Activated CD4-positive, alpha-beta memory T cell treated with anti-CD3 and anti-CD28 coated beads for 36 hours (primary cell): ENCODE data around the gene SMIM44. TPM values are rescaled to one million over a fixed set of nuclear protein-coding genes. Genes with fewer than 3 reads are reported as not detected.
"Not testable (repeated sequence)": the region's sequence is repeated elsewhere in the genome, so short reads cannot be mapped to it uniquely, and the experiment has no call there.

Experiments used
- CTCF ChIA-PET: fragments of 350-600 bp; sonication (Branson Sonifier 250); formaldehyde crosslinking; loops from one replicate; lab custom pipeline; 2021; ENCODE audit warnings: antibody characterized with exemption, inconsistent platforms; lab: Charles Lee
- POLR2A ChIA-PET: fragments of 350-600 bp; sonication (Branson Sonifier 250); formaldehyde crosslinking; loops from one replicate; lab custom pipeline; 2021; ENCODE audit warnings: antibody characterized with exemption; lab: Charles Lee
- DNase-seq: peaks from one replicate; pipeline ENCODE4 v3.0.0-alpha.2; 2020
- H3K27ac Mint-ChIP-seq: one replicate; pipeline ENCODE4 v1.8.0; 2021; ENCODE audit warnings: mixed read lengths
- H3K27me3 Mint-ChIP-seq: one replicate; pipeline ENCODE4 v1.8.0; 2021; ENCODE audit warnings: mixed read lengths
- H3K36me3 Mint-ChIP-seq: one replicate; pipeline ENCODE4 v1.8.0; 2021; ENCODE audit warnings: mixed read lengths
- H3K4me1 Mint-ChIP-seq: one replicate; pipeline ENCODE4 v1.8.0; 2021; ENCODE audit warnings: low read depth, mixed read lengths
- H3K4me3 Mint-ChIP-seq: one replicate; pipeline ENCODE4 v1.8.0; 2021; ENCODE audit warnings: mild to moderate bottlenecking, mixed read lengths
- H3K9me3 Mint-ChIP-seq: one replicate; pipeline ENCODE4 v1.8.0; 2021; ENCODE audit warnings: mixed read lengths
- intact Hi-C: fragments of 100-400 bp; cut with micrococcal nuclease; formaldehyde crosslinking; loops from one replicate; pipeline ENCODE4 v1.15.1; 2023
- total RNA-seq, 2 experiments: library from RNA; stranded (reverse); gene quantifications; one replicate each; pipeline ENCODE4 v1.2.3, GENCODE V29; 2021

SMIM44 gene
- total RNA-seq, 2 experiments from 2014 or later: not detected

- no peaks in the 10 kb centered on the region for H3K9me3 Mint-ChIP-seq
- DNase-seq: no peak
- H3K27ac Mint-ChIP-seq: no peak overlapping the region
- intact Hi-C loops: no loop called here
- POLR2A ChIA-PET: no interaction called here
- CTCF ChIA-PET: interaction anchor here (1.1 kb wide), 1 partner anchor 22 kb away, joined by 4 read pairs; no protein-coding TSS in a partner anchor
- H3K4me3 Mint-ChIP-seq: no peak overlapping the region
- no peaks in the 10 kb centered on the region for H3K4me1 Mint-ChIP-seq
- H3K36me3 Mint-ChIP-seq: peaks cover 7% of the 10 kb centered on the region
- no peaks in the 10 kb centered on the region for H3K27me3 Mint-ChIP-seq
These were observed 32.3 kb downstream of the SMIM44 start for GRCh38 chr19:3450796-3451411.

GRCh38 chr19:3448616-3449334 lies 34.5 kb downstream of the SMIM44 start:
- intact Hi-C loops: no loop called here

GRCh38 chr19:3446657-3447056 lies 36.6 kb downstream of the SMIM44 start:
- POLR2A ChIA-PET, H3K4me1 Mint-ChIP-seq: not testable (repeated sequence)
- CTCF ChIA-PET: interaction anchor here (0.9 kb wide), 1 partner anchor 18 kb away, joined by 3 read pairs; no protein-coding TSS in a partner anchor

More at GRCh38 chr19:3448616-3449334, 34.5 kb downstream of the SMIM44 start:
- no peak for DNase-seq
- Mint-ChIP-seq H3K4me3 (no peak overlapping the region), H3K4me1 (no peaks in the 10 kb centered on the region), H3K27ac (no peak overlapping the region), H3K36me3 (peaks cover 7% of the 10 kb centered on the region), H3K27me3 (no peaks in the 10 kb centered on the region), H3K9me3 (no peaks in the 10 kb centered on the region)
- ChIA-PET POLR2A (no interaction called here), CTCF (no interaction called here)

GRCh38 chr19:3444695-3445234 lies 38.5 kb downstream of the SMIM44 start:
- no peaks in the 10 kb centered on the region for H3K27me3 Mint-ChIP-seq
- DNase-seq: no peak
- H3K36me3 Mint-ChIP-seq: no peaks in the 10 kb centered on the region
- intact Hi-C loops: no loop called here
- ChIA-PET POLR2A (no interaction called here), CTCF (no interaction called here)
- H3K27ac Mint-ChIP-seq: no peak overlapping the region
- no peak overlapping the region for H3K4me3 Mint-ChIP-seq
- no peaks in the 10 kb centered on the region for H3K4me1 Mint-ChIP-seq
- H3K9me3 Mint-ChIP-seq: no peaks in the 10 kb centered on the region

More at GRCh38 chr19:3446657-3447056, 36.6 kb downstream of the SMIM44 start:
- H3K9me3 Mint-ChIP-seq, DNase-seq, H3K27ac Mint-ChIP-seq, H3K4me3 Mint-ChIP-seq, H3K36me3 Mint-ChIP-seq, H3K27me3 Mint-ChIP-seq, intact Hi-C loops: not testable (repeated sequence)

- Mint-ChIP-seq H3K4me1 (no peaks in the 10 kb centered on the region), H3K36me3 (no peaks in the 10 kb centered on the region), H3K4me3 (no peak overlapping the region), H3K27me3 (no peaks in the 10 kb centered on the region), H3K27ac (no peak overlapping the region), H3K9me3 (no peaks in the 10 kb centered on the region)
- ChIA-PET POLR2A (no interaction called here), CTCF (no interaction called here)
- intact Hi-C loops: no loop called here
- DNase-seq: no peak
These were observed 39.2 kb downstream of the SMIM44 start for GRCh38 chr19:3443840-3444694.

GRCh38 chr19:3442487-3443071 lies 40.7 kb downstream of the SMIM44 start:
- DNase-seq: no peak
- Mint-ChIP-seq H3K9me3 (no peaks in the 10 kb centered on the region), H3K4me3 (no peak overlapping the region), H3K4me1 (no peaks in the 10 kb centered on the region), H3K27me3 (no peaks in the 10 kb centered on the region), H3K36me3 (no peaks in the 10 kb centered on the region), H3K27ac (no peak overlapping the region)
- POLR2A ChIA-PET: no interaction called here
- intact Hi-C loops: no loop called here
- CTCF ChIA-PET: interaction anchor here (1.1 to 1.6 kb wide), 2 partner anchors 11 to 13 kb away, joined by 3 to 4 read pairs; no protein-coding TSS in a partner anchor

GRCh38 chr19:3441986-3442329 lies 41.3 kb downstream of the SMIM44 start:
- POLR2A ChIA-PET: no interaction called here
- intact Hi-C loops: no loop called here
- Mint-ChIP-seq H3K9me3 (no peaks in the 10 kb centered on the region), H3K36me3 (no peaks in the 10 kb centered on the region), H3K27ac (no peak overlapping the region), H3K4me1 (no peaks in the 10 kb centered on the region), H3K4me3 (no peak overlapping the region), H3K27me3 (no peaks in the 10 kb centered on the region)
- CTCF ChIA-PET: interaction anchor here (1.6 to 2.1 kb wide), 2 partner anchors 11 to 12 kb away, joined by 3 to 8 read pairs; no protein-coding TSS in a partner anchor
- no peak for DNase-seq

GRCh38 chr19:3441089-3441985 lies 41.9 kb downstream of the SMIM44 start:
- no peaks in the 10 kb centered on the region for H3K27me3 Mint-ChIP-seq
- H3K36me3 Mint-ChIP-seq: peaks cover 1% of the 10 kb centered on the region
- H3K4me3 Mint-ChIP-seq: no peak overlapping the region
- no peak overlapping the region for H3K27ac Mint-ChIP-seq
- no peaks in the 10 kb centered on the region for H3K4me1 Mint-ChIP-seq
- ChIA-PET CTCF (interaction anchor here (1.4 to 2.1 kb wide), 4 partner anchors 10 to 53 kb away, joined by 3 to 8 read pairs (median 3); no protein-coding TSS in a partner anchor), POLR2A (no interaction called here)
- no peaks in the 10 kb centered on the region for H3K9me3 Mint-ChIP-seq
- intact Hi-C loops: no loop called here
- DNase-seq: no peak

GRCh38 chr19:3440082-3440481 lies 43.2 kb downstream of the SMIM44 start:
- H3K4me3 Mint-ChIP-seq: no peak overlapping the region
- no peak overlapping the region for H3K27ac Mint-ChIP-seq
- ChIA-PET CTCF (interaction anchor here (0.9 to 2.1 kb wide), 9 partner anchors 11 to 135 kb away, joined by 3 to 8 read pairs (median 4); no protein-coding TSS in a partner anchor), POLR2A (no interaction called here)
- DNase-seq: peak; percentile 70
- H3K36me3 Mint-ChIP-seq: peaks cover 3% of the 10 kb centered on the region
- no peaks in the 10 kb centered on the region for H3K27me3 Mint-ChIP-seq
- H3K9me3 Mint-ChIP-seq: no peaks in the 10 kb centered on the region
- intact Hi-C loops: no loop called here
- H3K4me1 Mint-ChIP-seq: peaks cover 6% of the 10 kb centered on the region

GRCh38 chr19:3434630-3435553 lies 48.3 kb downstream of the SMIM44 start:
- Mint-ChIP-seq H3K27me3 (no peaks in the 10 kb centered on the region), H3K4me1 (peaks cover 16% of the 10 kb centered on the region), H3K4me3 (peak overlapping the region; percentile 96), H3K36me3 (peaks cover 15% of the 10 kb centered on the region), H3K27ac (peak overlapping the region; percentile 98), H3K9me3 (peaks cover 8% of the 10 kb centered on the region)
- ChIA-PET CTCF (interaction anchor here (0.6 kb wide), 1 partner anchor 108 kb away, joined by 3 read pairs; no protein-coding TSS in a partner anchor), POLR2A (interaction anchor here (1.1 kb wide), 1 partner anchor 66 kb away, joined by 4 read pairs; the partner anchor contains the start of gene DOHH)
- peak; percentile 97 for DNase-seq
- intact Hi-C loops: loop anchor here (1.0 kb wide), 1 partner anchor 400 kb away; no protein-coding TSS in a partner anchor
